Naive thymus-derived CD4-positive, alpha-beta T cell (primary cell): ENCODE data around the gene UPF3B. TPM values are rescaled to one million over a fixed set of nuclear protein-coding genes. Genes with fewer than 3 reads are reported as not detected.
"Not testable (repeated sequence)": the region's sequence is repeated elsewhere in the genome, so short reads cannot be mapped to it uniquely, and the experiment has no call there.

Experiments
- ATAC-seq: fragments of 150-1000 bp; cut with Tn5 transposase; 2 replicates; pipeline ENCODE4 v1.10.0; 2021; ENCODE audit warnings: mild to moderate bottlenecking, moderate library complexity
- CTCF ChIA-PET: fragments of 350-600 bp; sonication (Branson Sonifier 250); formaldehyde crosslinking; loops from one replicate; lab custom pipeline; 2021; ENCODE audit warnings: antibody characterized with exemption; lab: Charles Lee
- POLR2A ChIA-PET: fragments of 350-600 bp; sonication (Branson Sonifier 250); formaldehyde crosslinking; loops from one replicate; lab custom pipeline; 2021; ENCODE audit warnings: antibody characterized with exemption, inconsistent platforms; lab: Charles Lee
- DNase-seq, 9 donors: peaks; one replicate each; pipeline versions ENCODE4 v3.0.0 to v3.0.0-alpha.2; 2020 to 2022; ENCODE audit warnings: mixed read lengths in 1 of 9
- H3K27ac ChIP-seq: one replicate; pipeline ENCODE4 v1.7.0; 2013; ENCODE audit warnings: mild to moderate bottlenecking, low read depth, low read length, moderate library complexity
- H3K27me3 ChIP-seq, 2 donors: one replicate each; pipeline ENCODE4 v1.7.0; 2013; ENCODE audit warnings: low read length in 2 of 2, mild to moderate bottlenecking in 2 of 2, moderate library complexity in 2 of 2; ENCODE audit not compliant: control insufficient read depth in 2 of 2, insufficient read depth in 2 of 2
- H3K36me3 ChIP-seq, 3 experiments: 1 replicate in 2 of 3; 2 replicates in 1 of 3; pipeline ENCODE4 v1.7.0; 2013; ENCODE audit warnings: low read length in 3 of 3, mild to moderate bottlenecking in 3 of 3, moderate library complexity in 1 of 3; ENCODE audit not compliant: insufficient read depth in 3 of 3, control insufficient read depth in 2 of 3
- H3K4me1 ChIP-seq, 2 donors: one replicate each; pipeline ENCODE4 v1.7.0; 2013; ENCODE audit warnings: low read length in 2 of 2, mild to moderate bottlenecking in 2 of 2, moderate library complexity in 1 of 2; ENCODE audit not compliant: control insufficient read depth in 2 of 2, insufficient read depth in 2 of 2
- H3K4me3 ChIP-seq: 2 replicates; pipeline ENCODE4 v1.7.0; 2013; ENCODE audit warnings: mild to moderate bottlenecking, low read length
- H3K9me3 ChIP-seq, 3 experiments: 1 replicate in 2 of 3; 2 replicates in 1 of 3; pipeline ENCODE4 v1.7.0; 2013; ENCODE audit warnings: low read length in 3 of 3; ENCODE audit not compliant: control insufficient read depth in 2 of 3
- H3K27ac Mint-ChIP-seq, 9 donors: one replicate each; pipeline ENCODE4 v1.8.0; 2020 to 2022; ENCODE audit warnings: mixed read lengths in 9 of 9, mild to moderate bottlenecking in 8 of 9, moderate library complexity in 5 of 9, inconsistent platforms in 2 of 9
- H3K27me3 Mint-ChIP-seq, 5 donors: one replicate each; pipeline ENCODE4 v1.8.0; 2021 to 2022; ENCODE audit warnings: mixed read lengths in 5 of 5, mild to moderate bottlenecking in 1 of 5
- H3K36me3 Mint-ChIP-seq, 5 donors: one replicate each; pipeline ENCODE4 v1.8.0; 2020 to 2022; ENCODE audit warnings: mixed read lengths in 5 of 5, mild to moderate bottlenecking in 3 of 5, inconsistent platforms in 1 of 5
- H3K4me1 Mint-ChIP-seq, 7 donors: one replicate each; pipeline ENCODE4 v1.8.0; 2020 to 2022; ENCODE audit warnings: mixed read lengths in 7 of 7, mild to moderate bottlenecking in 3 of 7, inconsistent platforms in 1 of 7
- H3K4me3 Mint-ChIP-seq, 10 donors: one replicate each; pipeline ENCODE4 v1.8.0; 2020 to 2022; ENCODE audit warnings: mild to moderate bottlenecking in 10 of 10, mixed read lengths in 10 of 10, moderate library complexity in 6 of 10, inconsistent platforms in 2 of 10
- H3K9me3 Mint-ChIP-seq, 11 donors: one replicate each; pipeline ENCODE4 v1.8.0; 2020 to 2022; ENCODE audit warnings: mixed read lengths in 11 of 11, mild to moderate bottlenecking in 4 of 11, inconsistent platforms in 1 of 11, moderate library complexity in 1 of 11
- intact Hi-C, 2 donors: fragments of 100-400 bp; cut with micrococcal nuclease; formaldehyde crosslinking; loops; one replicate each; pipeline ENCODE4 v1.15.1; 2023
- polyA plus RNA-seq, 2 donors: library from polyadenylated mRNA; unstranded; fragments of 300-500 nt; fragmentation: Illumina TruSeq; gene quantifications; one replicate each; pipeline ENCODE4 v1.2.3, GENCODE V29; 2021
- total RNA-seq, 6 experiments: library from RNA in 5 of 6; stranded (reverse) in 5 of 6; gene quantifications; 1 replicate in 5 of 6; 2 replicates in 1 of 6; pipeline ENCODE4 v1.2.3 and lab custom pipeline; 2021 to 2026

Gene UPF3B
- total and polyA plus RNA-seq, 7 experiments from 2014 or later, result 7.3 to 12.6 (median 9.4) TPM

DNA sequence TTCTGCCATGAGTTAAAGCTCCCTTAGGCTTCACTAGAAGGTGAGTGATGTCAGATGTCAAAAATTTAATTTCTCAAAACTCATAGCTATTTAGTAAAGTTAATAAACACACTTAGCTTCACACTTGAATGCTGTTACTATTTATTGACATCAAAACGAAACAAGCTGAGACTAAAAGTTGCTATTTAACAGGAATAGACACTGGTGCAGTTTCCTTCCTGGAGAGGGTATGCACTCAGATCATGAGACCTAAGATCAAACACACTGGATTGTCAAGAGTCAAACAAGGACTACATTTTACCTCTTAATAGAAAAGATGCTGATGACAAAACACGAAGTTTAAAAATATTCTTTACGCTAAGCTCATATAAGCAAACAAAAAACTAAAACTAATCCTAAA, 18.9 kb downstream of the UPF3B start:
- Mint-ChIP-seq H3K4me3 (no peak overlapping the region), H3K27me3 (no peaks in the 10 kb centered on the region), H3K27ac (no peak overlapping the region), H3K9me3 (peaks cover 0 to 2% (median 0%) of the 10 kb centered on the region in 11 donors), H3K4me1 (no peaks in the 10 kb centered on the region), H3K36me3 (peaks cover 0 to 38% (median 31%) of the 10 kb centered on the region in 5 donors)
- Histone ChIP-seq H3K27me3 (no peaks in the 10 kb centered on the region), H3K9me3 (no peaks in the 10 kb centered on the region), H3K4me1 (no peaks in the 10 kb centered on the region), H3K36me3 (peaks cover under 1 to 30% (median 3%) of the 10 kb centered on the region in 3 experiments), H3K4me3 (no peak overlapping the region), H3K27ac (no peak overlapping the region)
- DNase-seq (no peak), ATAC-seq (no peak)
- intact Hi-C loops, result no loop called here
- ChIA-PET POLR2A (interaction anchor here (1.0 kb wide), 1 partner anchor 42 kb away, joined by 3 read pairs; the partner anchor contains the start of gene RPL39), CTCF (no interaction called here)

DNA sequence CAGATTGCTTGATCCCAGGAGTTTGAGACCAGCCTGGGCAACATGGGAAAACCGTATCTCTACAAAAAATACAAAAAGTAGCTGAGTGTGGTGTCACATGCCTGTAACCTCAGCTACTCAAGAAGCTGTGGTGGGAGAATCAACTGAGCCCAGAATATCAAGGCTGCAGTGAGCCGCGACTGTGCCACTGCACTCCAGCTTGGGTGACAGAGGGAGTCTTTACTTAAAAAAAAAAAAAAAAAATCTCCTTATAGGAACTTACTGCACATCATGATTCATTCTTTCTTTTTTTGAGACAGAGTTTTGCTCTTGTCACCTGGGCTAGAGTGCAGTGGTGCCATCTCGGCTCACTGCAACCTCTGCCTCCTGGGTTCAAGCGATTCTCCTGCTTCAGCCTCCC, 24.3 kb downstream of the UPF3B start:
- no peak overlapping the region for H3K27ac ChIP-seq
- DNase-seq, result no peak
- Mint-ChIP-seq H3K27ac (no peak overlapping the region), H3K27me3 (no peaks in the 10 kb centered on the region), H3K36me3 (peaks cover 0 to 20% (median 17%) of the 10 kb centered on the region in 5 donors), H3K4me1 (peaks cover 0 to 10% (median 6%) of the 10 kb centered on the region in 7 donors), H3K4me3 (no peak overlapping the region), H3K9me3 (no peaks in the 10 kb centered on the region)
- intact Hi-C loops, result no loop called here
- ChIA-PET POLR2A (no interaction called here), CTCF (no interaction called here)
- H3K36me3 ChIP-seq, result no peaks in the 10 kb centered on the region
- no peak for ATAC-seq
- no peaks in the 10 kb centered on the region for H3K9me3 ChIP-seq
- no peaks in the 10 kb centered on the region for H3K27me3 ChIP-seq
- no peaks in the 10 kb centered on the region for H3K4me1 ChIP-seq
- no peak overlapping the region for H3K4me3 ChIP-seq

DNA sequence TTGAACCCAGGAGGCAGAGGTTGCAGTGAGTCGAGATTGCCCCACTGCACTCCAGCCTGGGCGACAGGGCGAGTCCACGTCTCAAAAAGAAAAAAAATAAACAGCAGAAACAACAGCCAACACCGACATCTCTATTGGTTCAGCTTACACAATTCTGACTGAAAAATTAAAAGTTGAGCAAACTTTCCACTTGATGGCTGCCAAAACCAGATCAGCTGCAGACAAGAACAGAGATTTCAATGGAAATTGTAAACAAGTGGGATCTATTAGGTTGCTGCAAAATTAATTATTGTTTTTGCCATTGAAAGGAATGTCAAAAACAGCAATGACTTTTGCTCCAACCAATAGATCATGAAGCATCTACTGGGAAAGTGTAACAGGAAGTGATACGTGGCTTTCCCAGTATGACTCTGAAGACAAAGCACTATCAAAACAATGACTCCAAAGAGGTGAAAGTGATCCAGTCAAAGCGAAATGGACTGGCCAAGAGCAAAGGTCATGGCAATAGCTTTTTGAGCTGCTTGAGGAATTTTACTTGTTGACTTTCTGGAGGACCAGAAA, 26.3 kb downstream of the UPF3B start:
- Histone ChIP-seq H3K4me1 (no peaks in the 10 kb centered on the region), H3K27me3 (no peaks in the 10 kb centered on the region), H3K9me3 (no peaks in the 10 kb centered on the region), H3K4me3 (no peak overlapping the region), H3K27ac (no peak overlapping the region), H3K36me3 (no peaks in the 10 kb centered on the region)
- intact Hi-C loops, result no loop called here
- ATAC-seq (no peak), DNase-seq (no peak)
- no peaks in the 10 kb centered on the region for H3K27me3 Mint-ChIP-seq
- peaks cover 0 to 23% (median 16%) of the 10 kb centered on the region in 7 donors for H3K4me1 Mint-ChIP-seq
- no peak overlapping the region for H3K4me3 Mint-ChIP-seq
- peaks cover 0 to 17% (median 12%) of the 10 kb centered on the region in 5 donors for H3K36me3 Mint-ChIP-seq
- H3K27ac Mint-ChIP-seq, result peak overlapping the region in 5 of 9 donors; percentile 12 to 73 (median 56)
- ChIA-PET POLR2A (no interaction called here), CTCF (no interaction called here)
- no peaks in the 10 kb centered on the region for H3K9me3 Mint-ChIP-seq

DNA sequence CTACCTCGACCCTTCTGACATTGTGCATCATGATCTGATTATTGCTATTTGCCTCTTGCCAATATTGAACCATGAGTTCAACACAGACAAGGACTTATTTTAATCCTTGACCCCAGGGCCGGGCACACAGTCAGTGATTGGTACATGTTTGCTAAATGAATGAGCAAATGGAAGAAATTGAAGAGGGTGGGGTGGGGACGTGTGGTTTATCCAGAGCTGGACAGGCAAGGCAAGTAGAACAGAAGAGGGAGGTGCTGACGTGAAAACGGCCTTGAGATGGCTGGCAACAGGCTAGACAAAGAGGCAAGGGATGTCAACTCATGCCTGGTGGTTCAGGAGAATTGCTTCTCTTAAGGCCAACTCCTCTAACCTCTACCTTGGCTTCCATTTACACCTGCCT, 28.5 kb downstream of the UPF3B start:
- H3K36me3 Mint-ChIP-seq, H3K9me3 Mint-ChIP-seq, intact Hi-C loops, H3K4me1 ChIP-seq, ATAC-seq, H3K27me3 ChIP-seq, H3K4me3 ChIP-seq, H3K9me3 ChIP-seq, H3K27ac ChIP-seq, H3K36me3 ChIP-seq, H3K27ac Mint-ChIP-seq, POLR2A ChIA-PET, DNase-seq, CTCF ChIA-PET, H3K27me3 Mint-ChIP-seq, H3K4me3 Mint-ChIP-seq: not testable (repeated sequence)
- peaks cover 0 to 23% (median 20%) of the 10 kb centered on the region in 7 donors for H3K4me1 Mint-ChIP-seq

DNA sequence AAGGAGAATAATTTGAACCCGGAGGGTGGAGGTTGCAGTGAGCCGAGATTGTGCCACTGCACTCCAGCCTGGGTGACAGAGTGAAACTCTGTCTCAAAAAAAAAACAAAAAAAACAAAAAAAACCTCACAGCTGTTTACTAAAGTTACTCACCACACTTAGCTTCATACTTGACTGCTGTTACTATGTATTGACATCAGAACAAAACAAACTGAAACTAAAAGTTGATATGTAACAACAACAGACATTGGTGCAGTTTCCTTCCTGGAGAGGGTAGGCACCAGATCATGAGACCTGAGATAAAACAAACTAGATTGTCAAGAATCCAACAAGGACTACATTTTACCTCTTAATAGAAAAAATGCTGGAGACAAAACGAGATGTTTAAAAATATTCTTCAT, 31.1 kb downstream of the UPF3B start:
- H3K36me3 Mint-ChIP-seq, H3K36me3 ChIP-seq, H3K9me3 Mint-ChIP-seq, H3K9me3 ChIP-seq, H3K27me3 ChIP-seq, H3K27me3 Mint-ChIP-seq, CTCF ChIA-PET, H3K4me3 ChIP-seq, H3K4me1 ChIP-seq: not testable (repeated sequence)
- Mint-ChIP-seq H3K27ac (peak overlapping the region; percentile 79 to 98 (median 84)), H3K4me3 (peak overlapping the region; percentile 10 to 77 (median 47)), H3K4me1 (peaks cover 0 to 22% (median 17%) of the 10 kb centered on the region in 7 donors)
- POLR2A ChIA-PET, result interaction anchor here (1.2 to 1.7 kb wide), 4 partner anchors 9 to 49 kb away, joined by 3 to 10 read pairs (median 4); partner anchors contain the start of genes RPL39 and UPF3B
- peak overlapping the region; percentile 53 for H3K27ac ChIP-seq
- ATAC-seq, result peak; percentile 99
- intact Hi-C loops, result loop anchor here (1.0 kb wide), 3 partner anchors 30 to 50 kb away; partner anchors contain the start of genes RPL39 (in 2 of the 2), NDUFA1 (in 1 of the 2) and RNF113A (in 1 of the 2)
- peak in 7 of 9 donors; percentile 53 to 84 (median 69) for DNase-seq

DNA sequence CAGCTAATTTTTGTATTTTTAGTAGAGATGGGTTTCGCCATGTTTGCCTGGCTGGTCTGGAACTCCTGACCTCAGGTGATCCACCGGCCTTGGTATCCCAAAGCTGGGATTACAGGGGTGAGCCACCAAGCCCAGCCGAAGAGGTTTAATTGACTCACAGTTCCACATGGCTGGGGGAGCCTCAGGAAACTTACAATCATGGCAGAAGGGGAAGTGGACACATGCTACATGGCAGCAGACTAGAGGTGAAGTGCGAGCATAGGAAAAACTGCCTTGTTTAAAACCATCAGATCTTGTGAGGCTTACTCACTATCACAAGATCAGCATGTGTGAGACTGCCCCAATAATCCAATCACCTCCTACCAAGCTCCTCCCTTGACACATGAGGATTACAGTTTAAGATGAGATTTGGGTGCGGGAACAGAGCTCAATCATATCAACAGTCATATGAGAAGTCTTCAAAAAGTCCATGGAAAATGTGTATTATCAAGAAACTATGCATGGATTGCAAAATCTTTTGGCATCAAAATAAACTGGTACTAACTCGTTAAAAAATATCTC, 35.6 kb downstream of the UPF3B start:
- Histone ChIP-seq H3K27me3 (no peaks in the 10 kb centered on the region), H3K36me3 (no peaks in the 10 kb centered on the region), H3K9me3 (no peaks in the 10 kb centered on the region), H3K4me1 (no peaks in the 10 kb centered on the region), H3K27ac (no peak overlapping the region), H3K4me3 (no peak overlapping the region)
- intact Hi-C loops, result no loop called here
- H3K4me3 Mint-ChIP-seq, result no peak overlapping the region
- POLR2A ChIA-PET, result interaction anchor here (1.0 kb wide), 1 partner anchor 25 kb away, joined by 3 read pairs; the partner anchor contains the start of gene RPL39
- H3K9me3 Mint-ChIP-seq, result no peaks in the 10 kb centered on the region
- peaks cover 0 to 4% (median 2%) of the 10 kb centered on the region in 5 donors for H3K36me3 Mint-ChIP-seq
- H3K27me3 Mint-ChIP-seq, result no peaks in the 10 kb centered on the region
- no peak for ATAC-seq
- peak overlapping the region in 1 of 9 donors; percentile 5 for H3K27ac Mint-ChIP-seq
- no peak for DNase-seq
- H3K4me1 Mint-ChIP-seq, result peaks cover 0 to 14% (median 7%) of the 10 kb centered on the region in 7 donors
- CTCF ChIA-PET, result interaction anchor here (0.6 kb wide), 1 partner anchor 318 kb away, joined by 4 read pairs; no protein-coding TSS in a partner anchor
